Activated T-helper 1 cell treated with Interleukin-2 at 50 U/mL for 16 hours (primary cell): Measurements from ENCODE around the gene EXOSC2.

Experiments used
- DNase-seq: peaks from one replicate; pipeline ENCODE4 v3.0.0-alpha.2; 2020; ENCODE audit warnings: low read depth

Gene EXOSC2

GRCh38 chr9:130738281-130738680 is 44.7 kb downstream of the EXOSC2 start:
- DNase-seq: no peak

- no peak for DNase-seq
These were observed 45.5 kb downstream of the EXOSC2 start for GRCh38 chr9:130739081-130739480.

GRCh38 chr9:130740218-130741023 is 46.8 kb downstream of the EXOSC2 start:
- DNase-seq: no peak

- no peak for DNase-seq
These were observed 47.4 kb downstream of the EXOSC2 start for GRCh38 chr9:130741024-130741305.

- no peak for DNase-seq
These were observed 48.4 kb downstream of the EXOSC2 start for GRCh38 chr9:130741831-130742449.

- no peak for DNase-seq
These were observed 50.1 kb downstream of the EXOSC2 start for GRCh38 chr9:130743656-130744055.

GRCh38 chr9:130745210-130745800 is 51.7 kb downstream of the EXOSC2 start:
- DNase-seq: no peak

- DNase-seq: no peak
These were observed 52.2 kb downstream of the EXOSC2 start for GRCh38 chr9:130745829-130746228.

GRCh38 chr9:130746434-130747212 is 53.0 kb downstream of the EXOSC2 start:
- no peak for DNase-seq

GRCh38 chr9:130751631-130752355 is 58.2 kb downstream of the EXOSC2 start:
- no peak for DNase-seq
